Uterus (tissue), 2 donors: ENCODE data around the gene LRP8.

Experiments
- POLR2A ChIP-seq, 2 donors: fragments of 450-650 bp; IDR thresholded peaks; one replicate each; pipeline ENCODE4 v1.6.1; 2016; ENCODE audit warnings: antibody characterized with exemption in 2 of 2, mild to moderate bottlenecking in 1 of 2, moderate library complexity in 1 of 2
- TF ChIP-seq, protein P1 (sequence below), 4 experiments: fragments of 200-600 bp in 2 of 4; fragments of 450-650 bp in 2 of 4; sonication (generic) in 2 of 4; IDR thresholded peaks; one replicate each; pipeline ENCODE4 v1.5.1; 2016 to 2019; ENCODE audit warnings: antibody characterized with exemption in 4 of 4, mild to moderate bottlenecking in 2 of 4, moderate library complexity in 1 of 4

DNA sequence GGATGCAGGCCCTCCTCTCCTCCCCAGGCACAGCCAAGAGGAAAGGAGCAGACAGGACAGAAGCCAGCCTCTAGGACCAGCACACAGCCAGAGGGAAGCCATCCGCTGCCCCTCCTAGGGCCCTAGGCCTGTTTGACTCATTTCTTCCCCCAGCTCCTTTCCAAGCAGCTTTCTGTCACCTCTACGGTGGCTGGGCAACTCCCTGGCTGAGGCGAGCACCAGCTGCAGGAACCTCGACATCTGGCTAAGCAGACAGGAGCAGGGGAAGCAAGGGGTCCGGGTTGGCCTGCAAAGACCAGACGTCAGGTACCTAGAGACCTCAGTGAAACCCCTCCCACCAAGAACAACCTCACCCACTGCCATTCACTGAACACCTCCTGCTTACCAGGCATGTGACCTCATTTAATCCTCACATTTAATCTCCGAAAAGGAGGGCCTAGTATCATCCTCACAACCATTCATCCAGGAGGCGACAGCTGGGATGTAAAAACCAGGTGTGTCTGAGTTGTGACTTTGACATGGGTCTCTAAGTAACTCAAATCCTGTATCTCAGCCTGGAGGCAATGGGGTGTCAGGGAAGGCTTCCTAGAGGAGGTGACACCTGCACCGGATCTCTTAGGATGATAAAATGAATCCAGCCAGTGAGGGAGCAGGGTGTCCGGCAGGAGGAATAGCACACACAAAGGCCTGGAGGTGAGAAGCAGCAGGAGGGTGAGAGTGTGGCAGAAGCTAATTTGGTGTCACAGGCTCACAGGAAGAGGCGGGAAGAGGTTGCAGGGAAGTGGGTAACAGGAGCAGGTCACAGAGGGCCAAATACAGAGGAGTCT lies 5.9 kb downstream of the LRP8 start:
- TF ChIP-seq, protein P1, sequence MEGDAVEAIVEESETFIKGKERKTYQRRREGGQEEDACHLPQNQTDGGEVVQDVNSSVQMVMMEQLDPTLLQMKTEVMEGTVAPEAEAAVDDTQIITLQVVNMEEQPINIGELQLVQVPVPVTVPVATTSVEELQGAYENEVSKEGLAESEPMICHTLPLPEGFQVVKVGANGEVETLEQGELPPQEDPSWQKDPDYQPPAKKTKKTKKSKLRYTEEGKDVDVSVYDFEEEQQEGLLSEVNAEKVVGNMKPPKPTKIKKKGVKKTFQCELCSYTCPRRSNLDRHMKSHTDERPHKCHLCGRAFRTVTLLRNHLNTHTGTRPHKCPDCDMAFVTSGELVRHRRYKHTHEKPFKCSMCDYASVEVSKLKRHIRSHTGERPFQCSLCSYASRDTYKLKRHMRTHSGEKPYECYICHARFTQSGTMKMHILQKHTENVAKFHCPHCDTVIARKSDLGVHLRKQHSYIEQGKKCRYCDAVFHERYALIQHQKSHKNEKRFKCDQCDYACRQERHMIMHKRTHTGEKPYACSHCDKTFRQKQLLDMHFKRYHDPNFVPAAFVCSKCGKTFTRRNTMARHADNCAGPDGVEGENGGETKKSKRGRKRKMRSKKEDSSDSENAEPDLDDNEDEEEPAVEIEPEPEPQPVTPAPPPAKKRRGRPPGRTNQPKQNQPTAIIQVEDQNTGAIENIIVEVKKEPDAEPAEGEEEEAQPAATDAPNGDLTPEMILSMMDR (IDR thresholded peaks at IDR 0.05) = no peak
- no peak for TF ChIP-seq POLR2A (IDR thresholded peaks at IDR 0.05)
